Activated CD4-positive, alpha-beta memory T cell treated with anti-CD3 and anti-CD28 coated beads for 36 hours (primary cell): ENCODE measurements around the gene MOB1A. TPM values are rescaled to one million over a fixed set of nuclear protein-coding genes. Genes with fewer than 3 reads are reported as not detected.

Experiments
- CTCF ChIA-PET: fragments of 350-600 bp; sonication (Branson Sonifier 250); formaldehyde crosslinking; loops from one replicate; lab custom pipeline; 2021; ENCODE audit warnings: antibody characterized with exemption, inconsistent platforms; lab: Charles Lee
- POLR2A ChIA-PET: fragments of 350-600 bp; sonication (Branson Sonifier 250); formaldehyde crosslinking; loops from one replicate; lab custom pipeline; 2021; ENCODE audit warnings: antibody characterized with exemption; lab: Charles Lee
- DNase-seq: peaks from one replicate; pipeline ENCODE4 v3.0.0-alpha.2; 2020
- H3K27ac Mint-ChIP-seq: one replicate; pipeline ENCODE4 v1.8.0; 2021; ENCODE audit warnings: mixed read lengths
- H3K27me3 Mint-ChIP-seq: one replicate; pipeline ENCODE4 v1.8.0; 2021; ENCODE audit warnings: mixed read lengths
- H3K36me3 Mint-ChIP-seq: one replicate; pipeline ENCODE4 v1.8.0; 2021; ENCODE audit warnings: mixed read lengths
- H3K4me1 Mint-ChIP-seq: one replicate; pipeline ENCODE4 v1.8.0; 2021; ENCODE audit warnings: low read depth, mixed read lengths
- H3K4me3 Mint-ChIP-seq: one replicate; pipeline ENCODE4 v1.8.0; 2021; ENCODE audit warnings: mild to moderate bottlenecking, mixed read lengths
- H3K9me3 Mint-ChIP-seq: one replicate; pipeline ENCODE4 v1.8.0; 2021; ENCODE audit warnings: mixed read lengths
- intact Hi-C: fragments of 100-400 bp; cut with micrococcal nuclease; formaldehyde crosslinking; loops from one replicate; pipeline ENCODE4 v1.15.1; 2023
- total RNA-seq, 2 experiments: library from RNA; stranded (reverse); gene quantifications; one replicate each; pipeline ENCODE4 v1.2.3, GENCODE V29; 2021

Gene MOB1A
- total RNA-seq, 2 experiments from 2014 or later, result 159 to 170 TPM

DNA sequence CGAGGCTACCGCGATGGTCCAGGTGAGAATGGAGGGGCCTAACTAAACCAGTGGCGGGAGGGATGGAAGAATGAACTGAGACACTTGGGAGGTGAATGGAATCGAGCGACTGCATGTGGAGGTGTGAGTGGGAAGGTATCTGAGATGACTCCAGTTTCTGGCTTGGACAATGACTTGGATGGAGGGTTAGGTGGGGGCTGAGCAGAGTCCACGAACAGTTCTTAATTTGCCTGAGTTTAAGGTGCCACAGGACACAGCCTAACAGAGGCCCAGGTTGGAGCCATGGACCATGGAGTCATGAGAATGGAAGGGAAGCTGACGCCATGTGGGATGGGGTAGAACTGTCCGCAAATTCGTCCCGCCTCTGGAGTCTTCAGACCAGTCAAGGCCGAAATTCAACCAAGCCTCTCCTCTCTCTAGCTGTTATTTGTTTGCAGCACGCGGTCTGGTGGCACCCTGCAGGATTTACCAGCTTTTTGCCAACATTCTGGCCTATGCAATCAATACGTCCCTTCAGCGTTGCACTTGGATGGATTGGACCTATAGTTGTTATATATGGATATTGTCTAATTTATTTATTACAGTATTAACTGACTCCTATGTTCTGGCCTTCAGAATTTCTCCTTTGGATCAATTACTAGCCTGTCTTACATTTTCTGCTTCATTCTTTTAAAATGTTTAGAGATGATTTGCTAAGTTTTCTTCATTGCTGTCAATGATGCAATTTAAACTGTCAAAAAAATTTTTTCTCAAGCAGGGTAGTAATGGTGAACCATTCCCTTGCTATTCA lies 30.0 kb downstream of the MOB1A start:
- intact Hi-C loops, result loop anchor here (2.0 kb wide), 1 partner anchor 30 kb away; the partner anchor contains the start of gene MOB1A
- POLR2A ChIA-PET, result interaction anchor here (0.6 to 2.9 kb wide), 8 partner anchors 11 to 317 kb away, joined by 3 to 22 read pairs (median 4); partner anchors contain the start of genes MOB1A and MTHFD2
- no peak overlapping the region for H3K27ac Mint-ChIP-seq
- no peak for DNase-seq
- peak overlapping the region; percentile 2 for H3K4me3 Mint-ChIP-seq
- no peaks in the 10 kb centered on the region for H3K27me3 Mint-ChIP-seq
- H3K36me3 Mint-ChIP-seq, result peaks cover 3% of the 10 kb centered on the region
- no peaks in the 10 kb centered on the region for H3K9me3 Mint-ChIP-seq
- CTCF ChIA-PET, result interaction anchor here (1.6 to 8.9 kb wide), 7 partner anchors 16 to 326 kb away, joined by 4 to 100 read pairs (median 22); partner anchors contain the start of genes MOB1A, MTHFD2 and STAMBP
- H3K4me1 Mint-ChIP-seq, result peaks cover 6% of the 10 kb centered on the region

DNA sequence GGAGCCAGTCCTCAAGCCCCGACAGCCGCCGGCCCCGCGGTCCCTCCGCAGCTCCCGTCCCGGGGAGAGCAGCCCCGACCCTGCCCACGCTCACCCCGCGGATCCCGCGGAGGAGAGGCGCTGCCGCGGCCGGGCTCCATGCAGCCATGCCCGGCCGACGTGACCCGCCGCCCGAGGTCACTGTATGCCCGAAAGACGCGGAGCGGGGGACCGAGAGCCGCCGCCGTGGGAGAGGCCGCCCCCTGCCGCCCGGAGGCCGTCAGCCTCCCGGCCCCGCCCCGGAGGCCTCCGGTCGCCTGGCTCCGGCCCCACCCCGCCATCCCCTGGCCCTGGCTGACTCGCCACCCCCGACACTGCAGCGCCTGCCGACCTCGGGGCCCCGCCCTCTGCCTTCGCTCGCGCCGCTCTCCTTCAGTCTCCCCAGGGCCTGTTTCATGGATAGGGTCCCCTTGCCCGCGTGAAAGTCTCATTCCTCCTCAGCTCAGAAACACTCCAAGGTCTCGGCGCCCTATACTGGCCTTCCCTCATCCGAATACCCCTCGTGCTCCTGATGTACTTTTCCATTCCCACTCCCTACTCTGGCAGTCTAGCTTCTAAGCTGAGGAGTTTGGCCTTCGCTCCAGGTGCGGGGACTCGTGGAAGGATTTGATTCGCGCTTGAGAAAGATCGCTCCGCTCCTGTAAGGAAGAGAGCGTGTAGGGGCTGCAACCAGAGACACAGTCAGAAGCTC lies 30.8 kb downstream of the MOB1A start, which contains the start of gene BOLA3:
Gene BOLA3, minus strand, starts transcription at position 186 of the 730 bp plus-strand sequence. Its CDS starts 38 bp downstream, at position 148.
- Mint-ChIP-seq H3K4me3 (no peak within 1 kb of the TSS), H3K9me3 (no peaks in the 10 kb centered on the region), H3K4me1 (peaks cover 4% of the 10 kb centered on the region), H3K27me3 (no peaks in the 10 kb centered on the region), H3K27ac (no peak within 1 kb of the TSS), H3K36me3 (no peaks in the 10 kb centered on the region)
- CTCF ChIA-PET, result interaction anchor here (0.6 to 8.9 kb wide), 20 partner anchors 15 to 1447 kb away, joined by 3 to 100 read pairs (median 4); partner anchors contain the start of genes MOB1A, MTHFD2 and STAMBP
- intact Hi-C loops, result loop anchor here (1.0 to 2.0 kb wide), 7 partner anchors 28 to 319 kb away; partner anchors contain the start of genes DGUOK, MOB1A and MTHFD2
- POLR2A ChIA-PET, result interaction anchor here (0.6 to 2.9 kb wide), 10 partner anchors 24 to 321 kb away, joined by 3 to 22 read pairs (median 4); partner anchors contain the start of genes MOB1A, MTHFD2 and STAMBP
- peak; percentile 92 for DNase-seq

DNA sequence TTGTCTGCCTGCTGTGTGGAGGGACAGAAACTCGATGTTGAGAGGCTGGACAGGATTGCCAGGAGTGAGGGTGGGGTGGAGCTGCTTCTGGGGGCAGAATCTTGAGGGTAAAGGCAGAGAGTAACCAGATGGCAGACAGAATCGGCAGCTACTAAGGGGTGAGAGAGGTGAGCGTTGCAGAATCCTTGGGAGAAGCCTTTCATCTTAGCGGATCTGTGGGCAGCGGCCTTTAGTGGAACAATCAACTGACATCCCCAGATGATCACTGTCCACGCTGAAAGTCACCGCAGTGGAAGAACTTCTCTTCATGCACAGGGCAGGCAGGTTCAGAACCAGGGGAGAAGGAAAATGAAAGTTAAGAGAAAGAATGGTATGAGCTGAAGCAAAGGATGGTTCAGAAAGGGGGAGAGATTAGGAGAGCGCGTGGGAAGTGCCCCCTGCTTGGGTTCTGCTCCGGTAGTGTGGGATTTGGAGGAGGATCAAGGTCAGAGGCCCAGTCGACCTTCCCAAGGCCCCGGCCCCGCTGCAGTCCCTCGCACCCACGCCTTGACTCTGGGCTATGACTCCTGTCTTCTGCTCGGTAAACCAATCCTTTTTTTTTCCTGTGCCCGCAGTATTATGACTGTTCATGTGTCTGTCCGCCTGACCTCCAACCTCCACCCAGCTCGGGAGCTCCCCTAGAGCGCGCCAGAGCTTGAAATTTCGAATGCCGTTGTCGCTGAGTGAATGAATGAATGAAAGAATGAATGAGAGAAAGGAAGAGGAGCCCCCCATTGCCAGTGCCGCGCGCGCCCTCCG lies 31.6 kb downstream of the MOB1A start:
- DNase-seq, result peak; percentile 72
- intact Hi-C loops, result loop anchor here (1.0 to 2.0 kb wide), 6 partner anchors 27 to 318 kb away; partner anchors contain the start of genes DGUOK and MTHFD2
- no peak overlapping the region for H3K27ac Mint-ChIP-seq
- POLR2A ChIA-PET, result interaction anchor here (1.1 to 2.9 kb wide), 6 partner anchors 27 to 320 kb away, joined by 3 to 22 read pairs (median 6); partner anchors contain the start of genes MOB1A, MTHFD2 and STAMBP
- CTCF ChIA-PET, result interaction anchor here (0.6 to 8.9 kb wide), 22 partner anchors 15 to 1446 kb away, joined by 3 to 100 read pairs (median 4); partner anchors contain the start of genes MOB1A, MTHFD2 and STAMBP
- H3K9me3 Mint-ChIP-seq, result no peaks in the 10 kb centered on the region
- no peak overlapping the region for H3K4me3 Mint-ChIP-seq
- H3K36me3 Mint-ChIP-seq, result peaks cover 3% of the 10 kb centered on the region
- no peaks in the 10 kb centered on the region for H3K27me3 Mint-ChIP-seq
- H3K4me1 Mint-ChIP-seq, result peaks cover 4% of the 10 kb centered on the region

DNA sequence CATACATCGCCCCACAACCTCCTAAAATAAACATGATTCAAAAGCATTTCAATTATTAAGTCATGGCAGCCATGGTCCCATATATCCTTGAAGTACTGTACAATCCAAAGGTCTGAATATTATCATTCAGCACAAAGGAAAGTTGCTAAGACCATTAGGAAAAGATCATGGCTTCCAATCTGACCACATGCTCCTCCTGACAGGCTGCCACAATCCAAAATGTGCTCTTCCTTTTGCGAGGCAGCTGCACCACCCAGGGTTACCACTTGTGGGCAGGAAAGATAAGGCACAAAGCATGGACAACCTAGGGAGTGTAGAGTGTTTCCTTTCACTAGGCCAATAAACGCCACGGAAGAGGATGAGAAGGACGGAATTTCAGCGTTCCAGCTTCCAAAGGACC lies 36.3 kb downstream of the MOB1A start:
- POLR2A ChIA-PET, result no interaction called here

GRCh38 chr2:74138600-74139323 lies 39.9 kb downstream of the MOB1A start:
- ChIA-PET CTCF (interaction anchor here (0.8 kb wide), 1 partner anchor 310 kb away, joined by 3 read pairs; the partner anchor contains the start of gene STAMBP), POLR2A (no interaction called here)
- no peaks in the 10 kb centered on the region for H3K9me3 Mint-ChIP-seq
- no peak overlapping the region for H3K27ac Mint-ChIP-seq
- H3K4me3 Mint-ChIP-seq, result no peak overlapping the region
- intact Hi-C loops, result no loop called here
- H3K4me1 Mint-ChIP-seq, result no peaks in the 10 kb centered on the region
- H3K36me3 Mint-ChIP-seq, result peaks cover 25% of the 10 kb centered on the region
- no peak for DNase-seq
- no peaks in the 10 kb centered on the region for H3K27me3 Mint-ChIP-seq

More for the DNA sequence above, 36.3 kb downstream of the MOB1A start:
- Mint-ChIP-seq H3K4me3 (no peak overlapping the region), H3K27ac (no peak overlapping the region), H3K9me3 (no peaks in the 10 kb centered on the region), H3K27me3 (no peaks in the 10 kb centered on the region), H3K36me3 (peaks cover 14% of the 10 kb centered on the region), H3K4me1 (peaks cover 4% of the 10 kb centered on the region)
- DNase-seq, result no peak
- intact Hi-C loops, result no loop called here
- CTCF ChIA-PET, result no interaction called here

DNA sequence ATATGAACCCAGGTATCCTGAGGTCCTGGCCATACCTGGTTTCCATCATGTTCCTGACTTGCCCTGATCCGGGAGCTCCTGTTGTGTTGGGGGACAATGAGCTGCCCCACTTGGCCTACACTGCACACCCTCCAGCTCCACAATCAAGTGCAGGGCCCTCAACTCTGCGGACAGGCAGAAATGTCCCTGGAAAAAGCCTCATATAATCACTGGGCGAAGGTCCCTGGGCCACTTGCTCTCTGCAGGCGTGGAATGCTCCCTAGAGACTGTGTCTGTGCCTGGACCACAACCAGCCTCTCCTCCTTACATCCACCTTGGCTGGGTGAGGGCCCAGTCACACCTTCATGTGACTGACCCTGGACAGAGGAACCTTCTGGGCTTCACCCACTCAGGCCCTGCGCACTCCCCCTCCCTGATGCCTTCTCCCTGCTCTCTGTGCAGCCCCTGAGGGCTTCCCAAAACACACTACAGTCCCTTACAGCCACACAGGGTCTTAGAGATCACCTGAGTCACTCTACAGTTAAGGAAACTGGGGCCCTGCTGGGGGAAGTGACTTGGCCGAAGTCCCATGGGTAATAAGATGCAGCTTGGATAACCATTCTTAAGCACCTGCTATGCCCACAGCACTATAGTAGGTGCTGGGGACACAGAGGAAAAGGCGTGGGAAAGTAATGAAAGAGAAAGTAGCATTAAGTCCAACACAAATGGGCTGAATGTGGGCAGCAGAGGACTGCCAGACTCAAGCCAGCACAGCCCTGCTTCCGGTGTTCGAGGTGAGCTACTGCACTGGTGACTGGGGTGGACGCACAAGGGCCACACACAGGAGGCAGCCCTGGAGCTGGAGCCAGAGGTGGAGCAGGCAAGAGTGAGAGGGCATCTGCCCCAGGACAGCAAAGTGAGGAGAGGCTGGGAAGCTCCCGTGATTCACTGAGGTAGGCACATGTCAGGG lies 40.8 kb downstream of the MOB1A start:
- POLR2A ChIA-PET, result interaction anchor here (0.7 kb wide), 1 partner anchor 68 kb away, joined by 3 read pairs; no protein-coding TSS in a partner anchor
- CTCF ChIA-PET, result interaction anchor here (0.7 to 0.8 kb wide), 2 partner anchors 151 to 309 kb away, joined by 3 to 5 read pairs; partner anchors contain the start of gene STAMBP

GRCh38 chr2:74131901-74132300 lies 46.8 kb downstream of the MOB1A start:
- Mint-ChIP-seq H3K4me1 (no peaks in the 10 kb centered on the region), H3K9me3 (no peaks in the 10 kb centered on the region), H3K27ac (no peak overlapping the region), H3K4me3 (no peak overlapping the region), H3K27me3 (peaks cover 15% of the 10 kb centered on the region), H3K36me3 (peaks cover 18% of the 10 kb centered on the region)
- no peak for DNase-seq
- CTCF ChIA-PET, result interaction anchor here (0.7 to 1.4 kb wide), 2 partner anchors 16 to 131 kb away, joined by 4 to 5 read pairs; partner anchors contain the start of gene BOLA3
- POLR2A ChIA-PET, result no interaction called here
- intact Hi-C loops, result no loop called here

More for the DNA sequence above, 40.8 kb downstream of the MOB1A start:
- no peak for DNase-seq
- Mint-ChIP-seq H3K4me1 (no peaks in the 10 kb centered on the region), H3K9me3 (no peaks in the 10 kb centered on the region), H3K27me3 (no peaks in the 10 kb centered on the region), H3K27ac (no peak overlapping the region), H3K4me3 (no peak overlapping the region), H3K36me3 (peaks cover 32% of the 10 kb centered on the region)
- intact Hi-C loops, result no loop called here

DNA sequence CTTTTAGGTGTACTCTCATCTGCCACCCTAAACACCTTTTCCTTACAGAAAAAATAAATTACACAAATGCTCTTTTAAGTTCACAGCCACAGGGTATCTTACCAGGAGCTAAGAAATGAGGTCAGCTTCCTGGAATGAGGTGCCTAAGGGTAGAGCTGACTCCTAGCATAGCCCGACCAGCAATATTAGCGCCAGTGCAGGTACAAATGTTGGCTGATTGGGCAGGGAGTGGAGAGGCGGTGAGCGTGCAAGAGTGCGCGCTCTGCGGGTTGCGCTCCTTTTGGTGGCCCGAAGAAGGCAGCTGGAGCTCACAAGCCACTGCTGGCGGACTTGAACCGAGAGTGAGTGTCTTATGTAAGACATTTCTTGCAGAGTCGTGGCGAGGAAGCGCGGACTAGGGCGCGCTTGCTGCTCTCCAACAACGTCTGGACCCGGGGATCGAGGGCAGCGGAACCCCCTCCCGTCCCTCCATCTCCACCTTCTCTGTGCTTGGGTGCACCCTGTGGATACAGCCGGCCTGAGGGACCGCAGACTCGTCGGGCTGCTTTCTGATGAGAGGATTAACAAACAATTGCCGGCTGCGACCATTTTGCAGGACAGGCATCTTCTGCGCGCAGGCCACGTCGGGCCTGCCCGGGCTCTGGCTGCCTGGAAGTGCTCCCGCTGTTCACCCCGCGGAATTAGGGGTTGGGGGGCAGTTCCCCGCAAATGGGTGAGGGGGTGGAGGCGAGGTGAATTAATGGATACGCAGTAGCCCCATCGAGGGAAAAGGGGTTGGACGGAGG lies 48.3 kb downstream of the MOB1A start:
- ChIA-PET POLR2A (no interaction called here), CTCF (no interaction called here)
- H3K9me3 Mint-ChIP-seq, result no peaks in the 10 kb centered on the region
- H3K36me3 Mint-ChIP-seq, result peaks cover 18% of the 10 kb centered on the region
- H3K4me3 Mint-ChIP-seq, result no peak overlapping the region
- intact Hi-C loops, result no loop called here
- H3K4me1 Mint-ChIP-seq, result no peaks in the 10 kb centered on the region
- H3K27me3 Mint-ChIP-seq, result peaks cover 15% of the 10 kb centered on the region
- no peak for DNase-seq
- no peak overlapping the region for H3K27ac Mint-ChIP-seq

- Mint-ChIP-seq H3K9me3 (peaks cover 2% of the 10 kb centered on the region), H3K4me1 (no peaks in the 10 kb centered on the region), H3K27ac (no peak overlapping the region), H3K36me3 (peaks cover 3% of the 10 kb centered on the region), H3K4me3 (no peak overlapping the region), H3K27me3 (peaks cover 15% of the 10 kb centered on the region)
- CTCF ChIA-PET, result no interaction called here
- no peak for DNase-seq
- POLR2A ChIA-PET, result no interaction called here
- intact Hi-C loops, result no loop called here
Observed at GRCh38 chr2:74128206-74128605, 50.5 kb downstream of the MOB1A start.
